IMR-90 (cell line): ENCODE results near the gene DUSP10. TPM values are rescaled to one million over a fixed set of nuclear protein-coding genes. Genes with fewer than 3 reads are reported as not detected.

Source experiments
- ATAC-seq: fragments of 200-7000 bp; cut with Tn5 transposase; 2 replicates; pipeline ENCODE4 v1.9.1; 2020; ENCODE audit warnings: low read depth, mild to moderate bottlenecking, moderate library complexity
- BruUV-seq: library from RNA; stranded (reverse); fragments of 400-500 nt; replicated peaks from 2 replicates; lab custom pipeline; 2021; lab: Mats Ljungman, UMichigan
- CTCF ChIA-PET: fragments of 300-600 bp; formaldehyde crosslinking; extraction: SDS; loops from one replicate; lab custom pipeline; 2021; ENCODE audit warnings: antibody characterized with exemption; lab: Yijun Ruan, JAX
- POLR2A ChIA-PET: fragments of 300-600 bp; sonication (Branson Sonifier 250); formaldehyde crosslinking; loops from one replicate; lab custom pipeline; 2022; ENCODE audit warnings: antibody characterized with exemption; ENCODE audit not compliant: unreplicated experiment; lab: Charles Lee
- DNase-seq: peaks from one replicate; pipeline ENCODE4 v3.0.0; 2013
- H2AFZ ChIP-seq: replicated peaks from 2 replicates; pipeline ENCODE3; 2013; ENCODE audit warnings: low read length, mild to moderate bottlenecking; ENCODE audit not compliant: poor library complexity
- H2AK5ac ChIP-seq: 2 replicates; pipeline ENCODE4 v1.6.1; 2013; ENCODE audit warnings: low read depth, low read length, inconsistent platforms
- H2AK9ac ChIP-seq: replicated peaks from 2 replicates; pipeline ENCODE3; 2013; ENCODE audit warnings: mild to moderate bottlenecking, low read depth, low read length, moderate library complexity; ENCODE audit not compliant: poor library complexity
- H2BK120ac ChIP-seq: 2 replicates; pipeline ENCODE4 v1.6.1; 2013; ENCODE audit warnings: low read depth, low read length, inconsistent platforms
- H2BK15ac ChIP-seq: 3 replicates; pipeline ENCODE4 v1.6.1; 2013; ENCODE audit warnings: low read depth, low read length, inconsistent platforms
- H2BK20ac ChIP-seq: 2 replicates; pipeline ENCODE4 v1.6.1; 2013; ENCODE audit warnings: low read depth, mild to moderate bottlenecking, inconsistent platforms, low read length, moderate library complexity
- H2BK5ac ChIP-seq: 2 replicates; pipeline ENCODE4 v1.6.1; 2013; ENCODE audit warnings: mild to moderate bottlenecking, low read depth, low read length, inconsistent platforms; ENCODE audit not compliant: poor library complexity, severe bottlenecking
- H3K14ac ChIP-seq: replicated peaks from 2 replicates; pipeline ENCODE4 v1.6.1; 2013; ENCODE audit warnings: low read depth, low read length, inconsistent platforms
- H3K18ac ChIP-seq: 2 replicates; pipeline ENCODE4 v1.6.1; 2013; ENCODE audit warnings: low read depth, low read length, control low read depth
- H3K23ac ChIP-seq: 2 replicates; pipeline ENCODE4 v1.6.1; 2013; ENCODE audit warnings: low read depth, low read length, inconsistent platforms
- H3K27ac ChIP-seq: 2 replicates; pipeline ENCODE4 v1.5.1; 2013; ENCODE audit warnings: mild to moderate bottlenecking, control low read depth, low read length; ENCODE audit not compliant: insufficient read depth
- H3K27me3 ChIP-seq: 2 replicates; pipeline ENCODE4 v1.6.1; 2013; ENCODE audit warnings: low read length; ENCODE audit not compliant: control insufficient read depth, insufficient read depth
- H3K36me3 ChIP-seq: 2 replicates; pipeline ENCODE4 v1.6.1; 2013; ENCODE audit warnings: low read length, mixed read lengths; ENCODE audit not compliant: control insufficient read depth, insufficient read depth
- H3K4ac ChIP-seq: 2 replicates; pipeline ENCODE4 v1.6.1; 2013; ENCODE audit warnings: low read depth, low read length, inconsistent platforms
- H3K4me1 ChIP-seq: 2 replicates; pipeline ENCODE4 v1.6.1; 2013; ENCODE audit warnings: low read length, mixed read lengths; ENCODE audit not compliant: control insufficient read depth, insufficient read depth
- H3K4me2 ChIP-seq: 2 replicates; pipeline ENCODE4 v1.6.1; 2013; ENCODE audit warnings: low read depth, mild to moderate bottlenecking, control low read depth, low read length, moderate library complexity
- H3K4me3 ChIP-seq: 2 replicates; pipeline ENCODE4 v1.5.1; 2013; ENCODE audit warnings: low read depth, mild to moderate bottlenecking, control low read depth, low read length, moderate library complexity; ENCODE audit not compliant: insufficient read depth
- H3K56ac ChIP-seq: 2 replicates; pipeline ENCODE4 v1.6.1; 2013; ENCODE audit warnings: low read length, inconsistent platforms; ENCODE audit not compliant: insufficient read depth; ENCODE audit errors: extremely low read depth
- H3K79me1 ChIP-seq, 2 experiments: 2 replicates each; pipeline ENCODE4 v1.6.1; 2013; ENCODE audit warnings: low read length in 2 of 2, inconsistent platforms in 1 of 2, low read depth in 1 of 2
- H3K9ac ChIP-seq: 2 replicates; pipeline ENCODE4 v1.6.1; 2013; ENCODE audit warnings: low read depth, low read length, control low read depth
- H3K9me1 ChIP-seq: 2 replicates; pipeline ENCODE4 v1.6.1; 2013; ENCODE audit warnings: low read length, inconsistent platforms; ENCODE audit not compliant: insufficient read depth
- H3K9me3 ChIP-seq: 2 replicates; pipeline ENCODE4 v1.6.1; 2013; ENCODE audit warnings: low read length; ENCODE audit not compliant: control insufficient read depth, insufficient read depth
- H4K20me1 ChIP-seq: 2 replicates; pipeline ENCODE4 v1.6.1; 2013; ENCODE audit warnings: low read length, inconsistent platforms; ENCODE audit not compliant: insufficient read depth
- H4K5ac ChIP-seq: 2 replicates; pipeline ENCODE4 v1.6.1; 2013; ENCODE audit warnings: mild to moderate bottlenecking, low read depth, low read length, control low read depth
- H4K8ac ChIP-seq, 2 experiments: 2 replicates each; pipeline ENCODE4 v1.6.1; 2013; ENCODE audit warnings: low read depth in 2 of 2, low read length in 2 of 2, control low read depth in 1 of 2, inconsistent platforms in 1 of 2
- H4K91ac ChIP-seq: 2 replicates; pipeline ENCODE4 v1.6.1; 2013; ENCODE audit warnings: low read depth, low read length, inconsistent platforms; ENCODE audit not compliant: insufficient read depth
- BHLHE40 ChIP-seq: fragments of 150-350 bp; IDR thresholded peaks from 2 replicates; pipeline ENCODE4 v1.6.1; 2016; ENCODE audit warnings: mild to moderate bottlenecking, low read depth, low read length
- CEBPB ChIP-seq: IDR thresholded peaks from 2 replicates; pipeline ENCODE4 v1.6.1; 2012; ENCODE audit warnings: low read depth, low read length, improper control_type of control experiment
- CHD1 ChIP-seq: IDR thresholded peaks from 2 replicates; pipeline ENCODE4 v1.6.1; 2012; ENCODE audit warnings: low read depth, low read length, improper control_type of control experiment
- CTCF ChIP-seq: conservative IDR thresholded peaks from 2 replicates; pipeline ENCODE4 v1.5.1; 2012; ENCODE audit warnings: mild to moderate bottlenecking, low read depth, low read length, improper control_type of control experiment
- ELK1 ChIP-seq: fragments of 150-350 bp; IDR thresholded peaks from 2 replicates; pipeline ENCODE4 v1.6.1; 2016; ENCODE audit warnings: low read depth, mild to moderate bottlenecking, low read length, moderate library complexity, borderline replicate concordance
- FOS ChIP-seq: fragments of 150-350 bp; IDR thresholded peaks from 2 replicates; pipeline ENCODE4 v1.6.1; 2016; ENCODE audit warnings: low read depth, low read length
- MAFK ChIP-seq: IDR thresholded peaks from 2 replicates; pipeline ENCODE4 v1.6.1; 2012; ENCODE audit warnings: low read depth, low read length, improper control_type of control experiment
- MAZ ChIP-seq: IDR thresholded peaks from 2 replicates; pipeline ENCODE4 v1.6.1; 2012; ENCODE audit warnings: low read depth, mild to moderate bottlenecking, low read length, improper control_type of control experiment, moderate library complexity, borderline replicate concordance
- MXI1 ChIP-seq: IDR thresholded peaks from 2 replicates; pipeline ENCODE4 v1.6.1; 2012; ENCODE audit warnings: low read depth, mild to moderate bottlenecking, low read length, moderate library complexity, borderline replicate concordance
- NFE2L2 ChIP-seq: fragments of 150-350 bp; IDR thresholded peaks from 2 replicates; pipeline ENCODE4 v1.6.1; 2016; ENCODE audit warnings: low read depth, mild to moderate bottlenecking, low read length
- POLR2A ChIP-seq: IDR thresholded peaks from 2 replicates; pipeline ENCODE4 v1.6.1; 2012; ENCODE audit warnings: mild to moderate bottlenecking, low read depth, low read length
- RAD21 ChIP-seq: IDR thresholded peaks from 2 replicates; pipeline ENCODE4 v1.6.1; 2012; ENCODE audit warnings: low read length, improper control_type of control experiment
- RCOR1 ChIP-seq: IDR thresholded peaks from 2 replicates; pipeline ENCODE4 v1.6.1; 2012; ENCODE audit warnings: mild to moderate bottlenecking, low read length, improper control_type of control experiment; ENCODE audit not compliant: insufficient replicate concordance
- RFX5 ChIP-seq: IDR thresholded peaks from 2 replicates; pipeline ENCODE4 v1.8.0; 2012; ENCODE audit warnings: low read depth, mild to moderate bottlenecking, low read length, moderate library complexity
- SMC3 ChIP-seq: fragments of 150-350 bp; IDR thresholded peaks from 2 replicates; pipeline ENCODE4 v1.6.1; 2016; ENCODE audit warnings: low read depth, mild to moderate bottlenecking, antibody characterized with exemption, low read length, moderate library complexity
- USF2 ChIP-seq: fragments of 150-350 bp; IDR thresholded peaks from 2 replicates; pipeline ENCODE4 v1.6.1; 2017; ENCODE audit warnings: mild to moderate bottlenecking, antibody characterized with exemption, low read length, low read depth
- WGBS, 2 experiments: methylation state at CpG; one replicate each; pipeline versions ENCODE4 v1.1.5 to v1.1.7; 2013; ENCODE audit warnings: missing lambda C conversion rate in 2 of 2; ENCODE audit not compliant: insufficient read length in 1 of 2; ENCODE audit errors: extremely low coverage in 2 of 2; 5-methylcytosine and 5-hydroxymethylcytosine counted together
- dilution Hi-C: fragments of 300-500 bp; cut with HindIII; formaldehyde crosslinking; loops from one replicate; pipeline ENCODE4 v1.14.3; 2018; ENCODE audit warnings: low sequenced_read_pairs; ENCODE audit not compliant: unreplicated experiment
- in situ Hi-C: fragments of 300-500 bp; cut with MboI; formaldehyde crosslinking; loops from 3 replicates; pipeline ENCODE4 v1.14.3; 2019; ENCODE audit warnings: low sequenced_read_pairs, inconsistent platforms, mixed read lengths
- intact Hi-C: fragments of 100-400 bp; cut with micrococcal nuclease; formaldehyde crosslinking; loops from 2 replicates; pipeline ENCODE4 v1.10.0; 2022
- polyA plus RNA-seq, 3 experiments: library from polyadenylated mRNA; depleted of rRNA; stranded (reverse); fragments of >200 nt; gene quantifications; 2 replicates each; pipeline ENCODE4 v1.2.3, GENCODE V29; 2012; ENCODE audit warnings: low replicate concordance in 1 of 3
- total RNA-seq: library from RNA; depleted of rRNA; stranded (reverse); fragments of >200 nt; gene quantifications from 2 replicates; pipeline ENCODE4 v1.2.3, GENCODE V29; 2012

The DUSP10 gene
- total and polyA plus RNA-seq, 2 of the 4 experiments (the other 2 are of a cell fraction), result 41.7 to 59.1 TPM

DNA sequence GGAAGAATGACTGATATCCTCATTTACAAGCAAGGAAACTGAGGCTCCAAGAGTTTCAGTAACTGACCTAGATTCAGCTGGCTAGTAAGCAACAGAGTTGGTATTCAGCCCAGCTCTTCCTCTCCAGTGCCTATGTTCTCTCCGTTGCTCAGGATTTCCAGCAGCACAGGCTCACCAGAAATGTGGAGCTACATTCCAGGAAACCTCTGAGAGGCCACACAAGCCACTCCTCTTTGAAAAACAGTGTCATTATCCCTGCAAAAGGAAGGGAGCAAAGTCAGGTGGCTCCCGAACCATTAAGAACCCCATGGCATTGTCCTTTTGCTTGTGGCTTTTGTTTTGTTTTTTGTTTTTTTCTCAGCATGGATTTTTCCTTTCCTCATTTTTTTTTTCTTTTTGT lies 40.6 kb upstream of the DUSP10 start:
- intact Hi-C loops (no loop called here), in situ Hi-C loops (no loop called here), dilution Hi-C loops (no loop called here)
- no peak overlapping the region for H2AFZ ChIP-seq
- no peak overlapping the region for H2BK15ac ChIP-seq
- ChIA-PET CTCF (interaction anchor here (1.6 kb wide), 1 partner anchor 12 kb away, joined by 4 read pairs; no protein-coding TSS in a partner anchor), POLR2A (no interaction called here)
- H2BK5ac ChIP-seq, result no peak overlapping the region
- H3K79me1 ChIP-seq, result no peaks in the 10 kb centered on the region
- H3K9ac ChIP-seq, result no peak overlapping the region
- ATAC-seq, result peak; percentile 48; the same call in 1 of the 2 replicates
- H3K14ac ChIP-seq, result no peak overlapping the region
- H3K4ac ChIP-seq, result no peak overlapping the region
- no peak overlapping the region for H3K4me2 ChIP-seq
- no peak overlapping the region for H3K4me3 ChIP-seq
- DNase-seq, result no peak
- H4K8ac ChIP-seq, result no peak overlapping the region
- H3K36me3 ChIP-seq, result no peaks in the 10 kb centered on the region
- 0 out of 2 replicates have a peak overlapping the region, but pooled peaks have one; percentile 0 for H2BK120ac ChIP-seq
- no peaks in the 10 kb centered on the region for H4K20me1 ChIP-seq
- H3K27me3 ChIP-seq, result no peaks in the 10 kb centered on the region
- H2BK20ac ChIP-seq, result no peak overlapping the region
- H3K18ac ChIP-seq, result no peak overlapping the region
- H3K23ac ChIP-seq, result no peak overlapping the region
- H3K9me3 ChIP-seq, result no peaks in the 10 kb centered on the region
- H4K5ac ChIP-seq, result no peak overlapping the region
- no peaks in the 10 kb centered on the region; the same call in 1 of the 2 replicates for H3K4me1 ChIP-seq
- no peak overlapping the region for H3K27ac ChIP-seq
- no peaks in the 10 kb centered on the region for H3K9me1 ChIP-seq
- no peak overlapping the region for H3K56ac ChIP-seq
- H2AK5ac ChIP-seq, result no peak overlapping the region
- 40% methylated on average over 1 of the region's 2 CpGs; no CpG with 5 or more reads in 1 of the 2 experiments for WGBS, 2 experiments
- H4K91ac ChIP-seq, result no peak overlapping the region
- TF ChIP-seq BHLHE40, result no peak
- TF ChIP-seq CHD1, result no peak
- TF ChIP-seq CEBPB, result no peak
- no peak for TF ChIP-seq FOS
- no peak for TF ChIP-seq RCOR1
- TF ChIP-seq MAZ, result no peak
- no peak for TF ChIP-seq CTCF
- TF ChIP-seq NFE2L2, result no peak
- TF ChIP-seq MXI1, result no peak
- TF ChIP-seq RFX5, result no peak
- no peak for TF ChIP-seq SMC3
- TF ChIP-seq USF2, result no peak
- no peak for TF ChIP-seq RAD21
- no peak for TF ChIP-seq MAFK
- TF ChIP-seq POLR2A, result no peak
- TF ChIP-seq ELK1, result no peak
- BruUV-seq, result no TSS peak
- no peak overlapping the region for H2AK9ac ChIP-seq
